ENCODE measurements around the gene GIMAP4. TPM values are rescaled to one million over a fixed set of nuclear protein-coding genes. Genes with fewer than 3 reads are reported as not detected.

GIMAP4 gene
- total RNA-seq, 1 donor, result not detected

GRCh38 chr7:150564566-150564965 is 2.6 kb upstream of the GIMAP4 start:
- H3K4me1 ChIP-seq (ENCODE audit: insufficient read depth, low read length), result no peaks in the 10 kb centered on the region
- no peaks in the 10 kb centered on the region for H3K36me3 ChIP-seq (ENCODE audit: insufficient read depth, low read length)
- no peaks in the 10 kb centered on the region for H3K27me3 ChIP-seq (ENCODE audit: insufficient read depth, low read length)
- H3K27ac ChIP-seq (ENCODE audit: low read depth, low read length), result no peak overlapping the region
- H3K9me3 ChIP-seq (ENCODE audit: low read depth, low read length), result no peaks in the 10 kb centered on the region
- H3K4me3 ChIP-seq (ENCODE audit: insufficient read depth, low read length), result no peak overlapping the region
- TF ChIP-seq, protein P1, sequence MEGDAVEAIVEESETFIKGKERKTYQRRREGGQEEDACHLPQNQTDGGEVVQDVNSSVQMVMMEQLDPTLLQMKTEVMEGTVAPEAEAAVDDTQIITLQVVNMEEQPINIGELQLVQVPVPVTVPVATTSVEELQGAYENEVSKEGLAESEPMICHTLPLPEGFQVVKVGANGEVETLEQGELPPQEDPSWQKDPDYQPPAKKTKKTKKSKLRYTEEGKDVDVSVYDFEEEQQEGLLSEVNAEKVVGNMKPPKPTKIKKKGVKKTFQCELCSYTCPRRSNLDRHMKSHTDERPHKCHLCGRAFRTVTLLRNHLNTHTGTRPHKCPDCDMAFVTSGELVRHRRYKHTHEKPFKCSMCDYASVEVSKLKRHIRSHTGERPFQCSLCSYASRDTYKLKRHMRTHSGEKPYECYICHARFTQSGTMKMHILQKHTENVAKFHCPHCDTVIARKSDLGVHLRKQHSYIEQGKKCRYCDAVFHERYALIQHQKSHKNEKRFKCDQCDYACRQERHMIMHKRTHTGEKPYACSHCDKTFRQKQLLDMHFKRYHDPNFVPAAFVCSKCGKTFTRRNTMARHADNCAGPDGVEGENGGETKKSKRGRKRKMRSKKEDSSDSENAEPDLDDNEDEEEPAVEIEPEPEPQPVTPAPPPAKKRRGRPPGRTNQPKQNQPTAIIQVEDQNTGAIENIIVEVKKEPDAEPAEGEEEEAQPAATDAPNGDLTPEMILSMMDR (IDR thresholded peaks at IDR 0.05; ENCODE audit: extremely low read depth, low read depth, low read length), result no peak
- H3K4me2 ChIP-seq (ENCODE audit: insufficient read depth, low read length), result no peak overlapping the region
- H3K79me2 ChIP-seq (ENCODE audit: insufficient read depth, low read length), result no peaks in the 10 kb centered on the region
- H4K20me1 ChIP-seq (ENCODE audit: insufficient read depth, low read length), result no peaks in the 10 kb centered on the region
- no peak for DNase-seq (ENCODE audit: insufficient read length, low spot score, missing footprints)
- H2AFZ ChIP-seq (ENCODE audit: low read length), result no peak overlapping the region

DNA sequence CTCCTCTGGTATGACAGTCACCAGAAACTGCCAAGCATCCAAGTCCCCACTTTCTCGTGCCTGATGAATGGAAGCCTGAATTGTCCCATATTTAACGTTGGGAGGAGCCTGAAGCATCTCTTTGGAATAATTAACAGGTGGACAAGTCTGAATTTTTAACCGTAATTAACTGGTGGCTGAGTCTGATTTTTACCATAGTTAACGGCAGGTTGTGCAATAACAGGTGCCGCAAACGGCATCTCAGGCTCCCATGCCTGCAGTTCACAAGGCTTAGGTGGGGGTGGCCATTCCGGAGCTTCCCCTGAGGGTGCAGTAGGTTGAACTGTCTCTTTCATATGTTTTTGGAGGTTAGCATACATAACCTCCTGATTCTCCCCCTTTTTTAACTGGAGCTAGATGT is 2.0 kb upstream of the GIMAP4 start:
- no peak overlapping the region for H3K4me3 ChIP-seq (ENCODE audit: insufficient read depth, low read length)
- H3K4me1 ChIP-seq (ENCODE audit: insufficient read depth, low read length), result no peaks in the 10 kb centered on the region
- H4K20me1 ChIP-seq (ENCODE audit: insufficient read depth, low read length), result no peaks in the 10 kb centered on the region
- no peaks in the 10 kb centered on the region for H3K9me3 ChIP-seq (ENCODE audit: low read depth, low read length)
- H3K36me3 ChIP-seq (ENCODE audit: insufficient read depth, low read length), result no peaks in the 10 kb centered on the region
- DNase-seq (ENCODE audit: insufficient read length, low spot score, missing footprints), result no peak
- H3K27ac ChIP-seq (ENCODE audit: low read depth, low read length), result no peak overlapping the region
- H2AFZ ChIP-seq (ENCODE audit: low read length), result no peak overlapping the region
- TF ChIP-seq, protein P1 (IDR thresholded peaks at IDR 0.05; ENCODE audit: extremely low read depth, low read depth, low read length), result no peak
- no peaks in the 10 kb centered on the region for H3K27me3 ChIP-seq (ENCODE audit: insufficient read depth, low read length)
- H3K4me2 ChIP-seq (ENCODE audit: insufficient read depth, low read length), result no peak overlapping the region
- H3K79me2 ChIP-seq (ENCODE audit: insufficient read depth, low read length), result no peaks in the 10 kb centered on the region

DNA sequence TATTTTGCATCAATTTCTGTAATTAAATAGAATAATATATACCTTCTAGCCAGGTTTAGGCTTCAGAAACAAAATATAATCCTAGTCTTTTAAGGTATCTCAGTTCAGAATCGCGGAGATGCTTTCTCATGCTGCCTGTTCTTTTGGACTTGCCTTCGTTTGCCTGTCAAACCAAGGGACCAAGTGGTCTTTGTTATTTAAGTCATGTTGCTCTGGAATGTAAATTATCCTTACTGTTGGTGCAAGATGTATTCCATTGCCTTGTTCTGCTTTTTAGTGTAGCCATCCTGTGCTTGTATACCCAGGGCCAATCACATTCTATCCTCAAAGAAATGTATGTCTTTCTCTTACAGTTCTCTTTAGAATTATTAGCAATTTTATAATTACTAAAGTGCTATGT is 1.1 kb upstream of the GIMAP4 start:
- no peaks in the 10 kb centered on the region for H3K4me1 ChIP-seq (ENCODE audit: insufficient read depth, low read length)
- TF ChIP-seq, protein P1 (IDR thresholded peaks at IDR 0.05; ENCODE audit: extremely low read depth, low read depth, low read length), result no peak
- no peak overlapping the region for H2AFZ ChIP-seq (ENCODE audit: low read length)
- H4K20me1 ChIP-seq (ENCODE audit: insufficient read depth, low read length), result no peaks in the 10 kb centered on the region
- H3K27ac ChIP-seq (ENCODE audit: low read depth, low read length), result no peak overlapping the region
- H3K79me2 ChIP-seq (ENCODE audit: insufficient read depth, low read length), result no peaks in the 10 kb centered on the region
- H3K9me3 ChIP-seq (ENCODE audit: low read depth, low read length), result no peaks in the 10 kb centered on the region
- H3K4me2 ChIP-seq (ENCODE audit: insufficient read depth, low read length), result no peak overlapping the region
- DNase-seq (ENCODE audit: insufficient read length, low spot score, missing footprints), result no peak
- no peaks in the 10 kb centered on the region for H3K27me3 ChIP-seq (ENCODE audit: insufficient read depth, low read length)
- no peaks in the 10 kb centered on the region for H3K36me3 ChIP-seq (ENCODE audit: insufficient read depth, low read length)
- no peak overlapping the region for H3K4me3 ChIP-seq (ENCODE audit: insufficient read depth, low read length)

GRCh38 chr7:150566572-150566971 is 618 bp upstream of the GIMAP4 start:
- Histone ChIP-seq H2AFZ (ENCODE audit: low read length) (no peak overlapping the region), H3K36me3 (ENCODE audit: insufficient read depth, low read length) (no peaks in the 10 kb centered on the region), H3K4me1 (ENCODE audit: insufficient read depth, low read length) (no peaks in the 10 kb centered on the region), H3K4me3 (ENCODE audit: insufficient read depth, low read length) (no peak overlapping the region), H3K27ac (ENCODE audit: low read depth, low read length) (no peak overlapping the region), H3K79me2 (ENCODE audit: insufficient read depth, low read length) (no peaks in the 10 kb centered on the region), H4K20me1 (ENCODE audit: insufficient read depth, low read length) (no peaks in the 10 kb centered on the region), H3K9me3 (ENCODE audit: low read depth, low read length) (no peaks in the 10 kb centered on the region), H3K4me2 (ENCODE audit: insufficient read depth, low read length) (no peak overlapping the region), H3K27me3 (ENCODE audit: insufficient read depth, low read length) (no peaks in the 10 kb centered on the region)
- TF ChIP-seq, protein P1 (IDR thresholded peaks at IDR 0.05; ENCODE audit: extremely low read depth, low read depth, low read length), result no peak
- no peak for DNase-seq (ENCODE audit: insufficient read length, low spot score, missing footprints)

Data from osteoblast (primary cell).